ENCODE data around the gene NAT16. TPM values are rescaled to one million over a fixed set of nuclear protein-coding genes. Genes with fewer than 3 reads are reported as not detected.

The NAT16 gene
- total RNA-seq, result not detected

DNA sequence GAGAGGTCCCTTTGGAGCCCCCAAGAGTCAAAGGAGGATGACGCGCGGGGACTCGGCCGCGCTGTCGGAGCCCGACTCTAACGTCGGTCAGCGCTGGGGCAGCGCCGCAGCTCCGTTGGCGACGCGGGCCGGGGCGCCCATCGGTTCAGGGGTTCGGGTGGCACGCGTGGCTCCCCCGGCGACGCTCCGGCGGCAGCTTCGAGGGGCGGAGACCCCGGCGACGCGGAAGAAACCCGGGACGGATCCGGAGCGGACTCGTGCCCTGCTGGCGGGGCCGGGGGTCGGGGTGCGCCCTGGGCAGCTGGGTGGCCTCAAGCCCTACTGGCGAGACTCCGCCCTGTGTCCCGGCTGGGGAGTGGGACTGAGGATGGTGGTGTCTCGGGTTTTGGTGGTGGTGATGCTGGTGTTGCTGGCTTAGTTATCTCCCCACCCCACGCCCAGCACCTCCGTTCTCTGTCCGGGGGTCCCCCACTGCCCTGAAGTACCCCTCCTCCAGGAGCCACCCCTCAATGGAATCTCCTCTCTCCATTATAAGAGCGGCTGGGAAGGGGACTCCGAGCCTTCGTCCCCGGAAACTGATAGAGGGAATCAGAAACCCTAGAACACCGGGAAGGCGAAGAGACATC is at the start of gene NAT16:
Gene NAT16, minus strand, starts transcription at position 164 of the 626 bp plus-strand sequence. CDS start 5,486 bp downstream, outside the sequence.
- DNase-seq (no peak), ATAC-seq (no peak)
- peaks cover 3% of the 10 kb centered on the region for H3K4me1 Mint-ChIP-seq
- H3K36me3 Mint-ChIP-seq, result no peaks in the 10 kb centered on the region
- CTCF ChIA-PET, result interaction anchor here (1.0 to 1.6 kb wide), 2 partner anchors 11 to 36 kb away, joined by 3 to 5 read pairs; no protein-coding TSS in a partner anchor
- H3K9me3 Mint-ChIP-seq (ENCODE audit: low read depth), result no peaks in the 10 kb centered on the region
- peaks cover 63% of the 10 kb centered on the region for H3K27me3 Mint-ChIP-seq
- H3K27ac Mint-ChIP-seq, result no peak within 1 kb of the TSS
- H3K4me3 Mint-ChIP-seq, result no peak within 1 kb of the TSS

DNA sequence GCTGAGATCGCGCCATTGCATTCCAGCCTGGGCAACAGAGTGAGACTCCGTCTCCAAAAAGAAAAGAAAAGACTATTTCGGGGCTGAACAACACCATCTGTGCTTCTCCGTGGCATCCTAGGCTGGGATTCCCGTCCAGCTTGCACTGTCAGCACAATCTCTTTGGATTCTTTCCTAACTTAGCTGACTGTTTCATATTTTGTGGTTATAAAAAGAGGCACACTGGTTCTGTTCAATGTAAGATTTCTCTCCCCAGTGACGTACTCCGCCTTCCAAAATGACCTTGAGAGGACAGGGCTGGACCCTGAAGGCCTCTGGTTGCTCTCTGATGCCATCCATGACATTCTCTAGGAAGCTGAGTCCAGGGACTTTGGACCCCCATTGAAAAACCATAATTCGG is 46.6 kb upstream of the NAT16 start:
- DNase-seq (no peak), ATAC-seq (no peak)
- Mint-ChIP-seq H3K27me3 (no peaks in the 10 kb centered on the region), H3K4me3 (no peak overlapping the region), H3K36me3 (peaks cover 17% of the 10 kb centered on the region), H3K27ac (no peak overlapping the region), H3K4me1 (peaks cover 2% of the 10 kb centered on the region), H3K9me3 (ENCODE audit: low read depth) (no peaks in the 10 kb centered on the region)
- CTCF ChIA-PET, result interaction anchor here (0.7 to 2.1 kb wide), 4 partner anchors 9 to 83 kb away, joined by 3 to 10 read pairs (median 3); partner anchors contain the start of genes FIS1 and PLOD3

DNA sequence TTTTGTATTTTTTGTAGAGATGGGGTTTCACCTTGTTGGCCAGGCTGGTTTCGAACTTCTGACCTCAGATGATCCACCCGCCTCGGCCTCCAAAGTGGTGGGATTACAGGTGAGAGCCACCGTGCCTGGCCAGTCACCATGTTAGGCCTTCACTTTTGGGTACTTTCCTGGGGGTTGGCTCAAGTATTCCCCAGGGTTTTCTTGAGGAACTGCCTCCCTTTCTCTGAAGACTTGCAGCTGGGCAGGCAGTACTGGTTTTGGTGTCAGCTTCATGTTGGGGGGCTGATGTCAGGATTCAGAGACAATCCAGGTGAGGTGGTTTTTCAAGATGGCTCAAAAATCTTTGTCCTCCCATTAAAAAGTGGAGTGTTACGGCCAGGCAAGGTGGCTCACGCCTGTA is 45.6 kb upstream of the NAT16 start:
- DNase-seq, result no peak
- H3K27ac Mint-ChIP-seq, result no peak overlapping the region
- H3K36me3 Mint-ChIP-seq, result peaks cover 15% of the 10 kb centered on the region

DNA sequence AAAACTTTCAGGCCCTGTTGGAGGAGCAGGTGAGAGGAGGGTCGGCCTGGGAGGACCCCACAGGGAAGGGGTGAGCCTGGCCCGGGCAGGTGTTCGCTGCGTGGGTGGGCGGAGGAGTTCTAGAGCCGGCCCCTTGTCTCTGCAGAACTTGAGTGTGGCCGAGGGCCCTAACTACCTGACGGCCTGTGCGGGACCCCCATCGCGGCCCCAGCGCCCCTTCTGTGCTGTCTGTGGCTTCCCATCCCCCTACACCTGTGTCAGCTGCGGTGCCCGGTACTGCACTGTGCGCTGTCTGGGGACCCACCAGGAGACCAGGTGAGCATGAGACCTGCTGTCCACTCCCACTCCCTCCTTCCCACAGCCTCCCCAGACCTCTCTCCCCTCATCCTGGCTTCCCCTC is 43.4 kb upstream of the NAT16 start:
- H3K27ac Mint-ChIP-seq, result no peak overlapping the region
- H3K4me1 Mint-ChIP-seq, result peaks cover 13% of the 10 kb centered on the region
- CTCF ChIA-PET, result interaction anchor here (1.0 to 1.4 kb wide), 2 partner anchors 31 to 59 kb away, joined by 3 read pairs; no protein-coding TSS in a partner anchor
- no peak for DNase-seq
- no peak overlapping the region for H3K4me3 Mint-ChIP-seq
- H3K27me3 Mint-ChIP-seq, result no peaks in the 10 kb centered on the region
- peaks cover 14% of the 10 kb centered on the region for H3K36me3 Mint-ChIP-seq
- ATAC-seq, result no peak
- H3K9me3 Mint-ChIP-seq (ENCODE audit: low read depth), result no peaks in the 10 kb centered on the region

More for the DNA sequence above, 45.6 kb upstream of the NAT16 start:
- Mint-ChIP-seq H3K4me3 (no peak overlapping the region), H3K4me1 (peaks cover under 1% of the 10 kb centered on the region), H3K27me3 (no peaks in the 10 kb centered on the region), H3K9me3 (ENCODE audit: low read depth) (no peaks in the 10 kb centered on the region)
- CTCF ChIA-PET, result interaction anchor here (1.4 to 2.1 kb wide), 2 partner anchors 8 to 18 kb away, joined by 3 to 10 read pairs; partner anchors contain the start of genes FIS1 and PLOD3
- ATAC-seq, result no peak

DNA sequence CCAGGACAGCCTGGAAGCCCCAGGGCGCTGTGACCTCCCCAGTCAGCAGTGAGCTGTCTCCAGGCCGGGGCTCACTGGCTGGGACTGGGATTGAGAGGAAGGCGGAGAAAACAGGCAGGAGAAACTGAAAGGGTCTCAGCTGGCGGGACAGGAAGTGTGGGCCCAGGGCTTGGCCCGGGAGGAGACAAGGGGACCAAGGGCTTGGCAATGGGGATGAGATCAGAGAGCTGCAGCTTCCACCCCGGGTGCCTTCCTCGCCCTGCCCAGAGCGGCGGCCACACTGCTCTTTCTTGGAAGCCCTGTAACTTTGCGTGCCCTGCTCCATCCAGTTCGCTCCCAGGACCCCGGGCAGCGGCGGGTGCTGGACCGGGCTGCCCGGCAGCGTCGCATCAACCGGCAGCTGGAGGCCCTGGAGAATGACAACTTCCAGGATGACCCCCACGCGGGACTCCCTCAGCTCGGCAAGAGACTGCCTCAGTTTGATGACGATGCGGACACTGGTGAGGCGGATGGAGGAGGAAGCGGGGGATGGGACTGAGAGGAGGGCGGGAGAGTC is 42.3 kb upstream of the NAT16 start:
- H3K9me3 Mint-ChIP-seq (ENCODE audit: low read depth), result no peaks in the 10 kb centered on the region
- ATAC-seq (no peak), DNase-seq (no peak)
- no peak overlapping the region for H3K4me3 Mint-ChIP-seq
- CTCF ChIA-PET, result interaction anchor here (0.6 to 1.4 kb wide), 3 partner anchors 58 to 350 kb away, joined by 3 read pairs; no protein-coding TSS in a partner anchor
- peaks cover 18% of the 10 kb centered on the region for H3K4me1 Mint-ChIP-seq
- peaks cover 14% of the 10 kb centered on the region for H3K36me3 Mint-ChIP-seq
- no peaks in the 10 kb centered on the region for H3K27me3 Mint-ChIP-seq
- H3K27ac Mint-ChIP-seq, result peak overlapping the region; percentile 15

DNA sequence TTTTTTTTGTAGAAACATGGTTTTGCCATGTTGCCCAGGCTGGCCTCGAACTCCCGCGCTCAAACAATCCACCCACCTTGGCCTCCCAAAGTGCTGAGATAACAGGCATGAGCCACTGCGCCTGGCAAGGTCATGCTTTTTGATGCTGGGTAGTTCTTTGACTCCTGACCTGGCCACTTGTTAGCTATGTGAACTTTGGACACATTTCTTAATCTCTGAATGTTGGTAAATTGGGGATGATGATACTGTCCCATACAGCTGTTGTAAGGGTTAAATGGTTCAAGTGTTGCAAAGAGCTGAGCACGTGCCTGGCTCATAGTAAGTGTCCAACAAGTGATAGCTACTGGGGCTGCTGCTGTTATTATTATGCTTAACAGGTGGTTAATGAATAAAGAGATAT is 40.2 kb upstream of the NAT16 start:
- Mint-ChIP-seq H3K9me3 (ENCODE audit: low read depth) (no peaks in the 10 kb centered on the region), H3K4me3 (no peak overlapping the region), H3K4me1 (peaks cover 27% of the 10 kb centered on the region), H3K27me3 (no peaks in the 10 kb centered on the region), H3K36me3 (peaks cover 17% of the 10 kb centered on the region), H3K27ac (no peak overlapping the region)
- CTCF ChIA-PET, result interaction anchor here (0.6 to 2.2 kb wide), 6 partner anchors 15 to 76 kb away, joined by 3 to 11 read pairs (median 4); partner anchors contain the start of gene FIS1
- DNase-seq (no peak), ATAC-seq (no peak)

DNA sequence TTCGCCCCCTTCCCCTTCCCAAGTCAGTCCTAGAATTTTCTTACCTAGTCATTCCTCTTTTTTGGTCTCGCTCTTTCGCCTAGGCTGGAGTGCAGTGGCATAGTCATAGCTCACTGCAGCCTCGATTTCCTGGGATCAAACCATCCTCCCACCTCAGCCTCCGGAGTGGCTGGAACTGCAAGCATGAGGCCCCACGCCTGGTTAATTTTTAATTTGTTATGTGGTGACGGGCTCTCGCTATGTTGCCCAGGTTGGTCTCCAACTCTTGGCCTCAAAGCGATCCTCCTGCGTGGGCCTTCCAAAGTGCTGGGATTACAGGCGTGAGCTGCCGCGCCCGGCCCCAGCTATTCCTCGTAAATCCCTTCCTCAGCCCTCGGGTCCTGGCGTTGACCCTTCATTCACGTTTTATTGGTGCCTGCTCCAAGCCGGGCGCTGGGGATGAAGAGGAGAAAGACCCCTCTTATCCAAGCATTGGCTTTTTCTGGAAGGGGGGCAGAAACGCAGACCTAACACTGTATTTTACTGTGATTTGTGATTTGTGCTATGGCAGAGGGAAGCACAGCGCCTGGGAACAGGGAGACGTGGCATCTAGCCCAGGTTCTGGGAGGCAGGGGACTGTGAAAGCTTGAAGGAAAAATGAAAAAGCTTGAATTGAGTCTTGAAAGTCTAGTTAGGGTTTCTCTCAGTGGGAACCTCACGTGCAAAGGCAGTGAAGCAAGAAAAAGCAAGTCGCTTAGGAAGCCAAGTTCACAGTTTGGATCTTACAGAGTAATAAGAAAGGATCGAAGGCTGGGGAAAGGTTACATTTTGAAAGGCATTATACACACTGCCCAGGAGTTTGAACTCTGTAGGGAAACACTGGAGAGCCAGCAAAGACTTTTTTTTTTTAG is 38.4 kb upstream of the NAT16 start:
- Mint-ChIP-seq H3K9me3 (ENCODE audit: low read depth) (no peaks in the 10 kb centered on the region), H3K27me3 (no peaks in the 10 kb centered on the region), H3K27ac (peak overlapping the region; percentile 84), H3K4me1 (peaks cover 27% of the 10 kb centered on the region), H3K36me3 (peaks cover 8% of the 10 kb centered on the region), H3K4me3 (peak overlapping the region; percentile 93)
- CTCF ChIA-PET, result interaction anchor here (0.9 to 2.9 kb wide), 21 partner anchors 11 to 367 kb away, joined by 3 to 69 read pairs (median 5); partner anchors contain the start of genes FIS1, MOGAT3, SLC12A9 and UFSP1
- DNase-seq (no peak), ATAC-seq (peak; percentile 9)

DNA sequence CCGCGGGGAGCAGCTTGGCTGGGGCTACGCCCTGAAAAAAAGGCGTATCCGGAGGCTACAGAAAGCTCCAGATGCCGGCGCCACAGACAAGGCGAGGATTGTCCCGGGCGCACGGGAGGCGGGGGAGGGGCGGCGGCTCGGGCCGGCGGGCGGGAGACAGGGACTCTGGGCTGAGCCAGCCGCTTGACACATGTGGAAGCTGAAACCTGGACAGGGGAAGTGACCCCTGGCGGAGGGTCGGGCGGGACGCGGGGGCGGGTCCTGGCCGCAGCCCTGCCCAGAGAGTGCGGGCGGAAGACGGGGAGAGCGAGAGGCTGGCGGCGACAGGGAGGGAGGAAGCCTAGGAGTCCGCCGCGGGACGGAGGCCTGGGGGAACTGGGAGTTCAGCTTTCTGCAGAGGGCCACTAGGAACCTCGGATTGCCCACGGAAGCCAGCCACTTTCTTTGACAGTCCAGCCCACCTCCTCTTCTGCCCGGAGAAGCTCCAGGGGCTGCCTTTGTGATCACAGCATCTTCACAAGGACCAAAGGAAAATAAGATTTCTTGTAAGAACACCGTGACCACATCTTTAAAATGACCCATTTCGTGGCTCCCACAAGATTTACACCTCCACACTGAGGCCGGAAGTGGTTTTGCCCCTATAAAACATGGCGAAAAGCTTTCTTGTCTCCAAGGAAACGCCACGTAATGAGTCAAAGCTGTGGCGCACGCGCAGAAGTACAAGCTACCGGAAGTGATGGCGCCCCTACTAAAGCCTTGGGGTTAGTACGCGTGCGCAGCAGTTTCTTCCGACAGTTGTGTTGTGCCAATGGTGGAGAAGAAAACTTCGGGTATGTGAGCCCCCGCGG is 37.5 kb upstream of the NAT16 start, which contains the start of the genes PLOD3 and ZNHIT1:
Gene PLOD3, minus strand, starts transcription at position 194 of the 848 bp plus-strand sequence. CDS start 307 bp downstream, outside the sequence.
Gene ZNHIT1, plus strand, starts transcription at position 778 of the 848 bp plus-strand sequence. Its CDS starts 31 bp downstream, at position 809.
- DNase-seq, result peak; percentile 98

DNA sequence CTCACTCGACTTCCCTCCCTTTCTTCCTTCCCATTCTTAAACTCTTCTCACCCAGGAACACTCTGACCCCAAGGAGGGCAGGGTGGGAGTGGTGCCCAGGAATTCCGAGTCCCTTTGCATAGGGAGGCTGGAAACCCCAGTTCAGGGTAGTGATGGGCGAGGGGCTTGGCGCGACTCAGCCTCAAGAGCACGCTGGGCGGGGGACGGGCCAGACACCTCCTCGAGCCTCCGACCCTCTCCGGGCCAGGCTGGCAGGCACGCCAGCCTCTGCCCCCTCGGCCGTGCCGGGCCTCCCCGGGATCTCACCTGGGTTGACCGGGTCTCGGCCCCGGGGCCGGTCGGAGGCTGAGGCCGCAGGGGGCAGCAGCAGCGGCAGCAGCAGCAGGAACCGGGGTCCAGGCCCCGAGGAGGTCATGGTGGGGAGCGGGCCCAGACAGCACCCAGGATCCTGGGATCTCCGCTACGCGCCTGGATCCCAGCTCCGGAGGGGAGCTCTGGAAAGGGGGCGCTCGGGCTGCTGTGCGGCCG is 36.8 kb upstream of the NAT16 start:
- Mint-ChIP-seq H3K9me3 (ENCODE audit: low read depth) (no peaks in the 10 kb centered on the region), H3K4me3 (peak overlapping the region; percentile 93), H3K4me1 (peaks cover 27% of the 10 kb centered on the region), H3K36me3 (peaks cover 4% of the 10 kb centered on the region), H3K27ac (peak overlapping the region; percentile 84), H3K27me3 (no peaks in the 10 kb centered on the region)
- CTCF ChIA-PET, result interaction anchor here (0.9 to 2.9 kb wide), 18 partner anchors 9 to 365 kb away, joined by 3 to 69 read pairs (median 5); partner anchors contain the start of genes FIS1, MOGAT3 and TRIM56
- ATAC-seq (peak; percentile 2), DNase-seq (peak; percentile 45)

More for the DNA sequence above, 37.5 kb upstream of the NAT16 start, which contains the start of the genes PLOD3 and ZNHIT1:
- Mint-ChIP-seq H3K4me3 (peak within 1 kb of the TSS; percentile 93), H3K36me3 (peaks cover 4% of the 10 kb centered on the region), H3K27ac (peak within 1 kb of the TSS; percentile 84), H3K27me3 (no peaks in the 10 kb centered on the region), H3K4me1 (peaks cover 27% of the 10 kb centered on the region), H3K9me3 (ENCODE audit: low read depth) (no peaks in the 10 kb centered on the region)
- peak; percentile 74 for ATAC-seq
- CTCF ChIA-PET, result interaction anchor here (0.9 to 2.9 kb wide), 23 partner anchors 9 to 366 kb away, joined by 3 to 69 read pairs (median 5); partner anchors contain the start of genes FIS1, MOGAT3, SLC12A9 and UFSP1

DNA sequence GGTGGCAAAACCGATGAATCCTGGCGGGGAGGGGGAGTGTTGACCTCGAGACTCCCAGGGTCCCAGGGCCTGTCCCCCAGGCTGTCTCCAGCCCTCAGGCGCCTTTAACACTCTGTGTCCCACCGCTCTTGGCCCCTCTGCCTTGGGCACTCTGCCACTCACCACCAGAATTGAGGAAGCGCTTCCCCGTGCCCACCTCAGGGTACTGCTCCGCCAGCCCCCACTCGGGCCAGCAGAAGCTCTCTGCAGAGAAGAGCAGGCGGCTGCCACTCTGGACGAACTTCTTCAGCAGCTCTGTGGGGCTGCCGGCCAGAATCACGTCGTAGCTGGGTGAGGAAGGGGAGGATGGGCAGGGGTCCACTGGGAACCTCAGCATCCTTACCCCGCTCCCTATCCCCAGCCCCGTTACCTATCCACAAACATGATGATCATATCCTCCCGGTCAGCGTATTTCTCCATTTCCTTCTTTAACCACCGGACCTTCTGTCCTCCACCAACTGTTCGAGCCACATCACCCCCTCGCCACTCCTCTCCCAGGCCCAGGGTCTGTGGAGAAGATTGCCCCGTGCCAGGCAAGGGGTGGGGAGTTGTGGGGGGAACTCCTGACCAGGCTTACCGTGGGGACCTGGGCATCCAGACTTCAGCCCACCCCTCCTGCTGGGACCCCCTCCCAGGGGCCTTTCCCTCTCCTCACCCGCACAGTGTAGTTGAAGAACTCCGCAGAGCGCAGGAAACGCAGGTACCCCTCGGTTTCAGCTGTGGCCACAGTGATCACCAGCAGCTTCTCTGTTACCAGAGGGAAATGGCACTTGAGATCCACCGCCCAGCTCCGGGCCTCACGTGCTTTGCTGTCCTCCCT is 36.1 kb upstream of the NAT16 start:
- CTCF ChIA-PET, result interaction anchor here (1.0 to 2.9 kb wide), 8 partner anchors 12 to 130 kb away, joined by 3 to 69 read pairs (median 8); partner anchors contain the start of genes FIS1 and TRIM56
- peaks cover 27% of the 10 kb centered on the region for H3K4me1 Mint-ChIP-seq
- H3K27me3 Mint-ChIP-seq, result no peaks in the 10 kb centered on the region
- DNase-seq, result no peak
- H3K9me3 Mint-ChIP-seq (ENCODE audit: low read depth), result no peaks in the 10 kb centered on the region
- H3K27ac Mint-ChIP-seq, result peak overlapping the region; percentile 77
- ATAC-seq, result no peak
- H3K4me3 Mint-ChIP-seq, result peak overlapping the region; percentile 93
- peaks cover 4% of the 10 kb centered on the region for H3K36me3 Mint-ChIP-seq

DNA sequence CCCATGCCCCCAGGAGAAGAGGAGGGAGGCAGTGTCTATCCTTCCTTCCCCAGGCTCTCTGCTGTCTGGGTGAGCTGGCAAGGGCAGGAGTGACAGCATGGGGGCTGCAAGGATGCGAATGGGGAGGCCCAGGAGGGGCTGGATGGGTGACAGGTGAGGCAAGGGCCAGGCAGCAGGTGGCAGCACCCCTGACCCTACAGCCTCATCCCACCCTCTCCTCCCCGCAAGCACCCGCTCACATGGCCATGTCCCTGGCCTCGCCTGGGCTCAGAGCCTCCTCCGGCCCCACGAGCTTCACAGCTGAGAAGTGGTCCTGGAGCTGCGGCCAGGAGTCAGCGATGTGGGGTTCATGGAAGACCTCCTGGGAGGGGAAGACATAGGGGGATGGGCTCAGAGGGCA is 31.9 kb upstream of the NAT16 start:
- H3K4me3 Mint-ChIP-seq, result no peak overlapping the region
- CTCF ChIA-PET, result interaction anchor here (1.1 to 1.6 kb wide), 2 partner anchors 68 to 71 kb away, joined by 4 to 5 read pairs; no protein-coding TSS in a partner anchor
- no peaks in the 10 kb centered on the region for H3K9me3 Mint-ChIP-seq (ENCODE audit: low read depth)
- H3K36me3 Mint-ChIP-seq, result peaks cover 4% of the 10 kb centered on the region
- H3K4me1 Mint-ChIP-seq, result peaks cover 9% of the 10 kb centered on the region
- DNase-seq, result no peak
- no peaks in the 10 kb centered on the region for H3K27me3 Mint-ChIP-seq
- no peak for ATAC-seq
- no peak overlapping the region for H3K27ac Mint-ChIP-seq
